Right lobe of liver (tissue), 6 donors: Measurements from ENCODE around the gene ELMO1. TPM values are rescaled to one million over a fixed set of nuclear protein-coding genes. Genes with fewer than 3 reads are reported as not detected.

ENCODE experiments used
- ATAC-seq, 4 donors: fragments of 200-7000 bp; cut with Tn5 transposase; one replicate each; pipeline ENCODE4 v1.9.1; 2020; ENCODE audit warnings: mild to moderate bottlenecking in 4 of 4, moderate library complexity in 4 of 4
- DNase-seq, 3 donors: peaks; one replicate each; pipeline ENCODE4 v3.0.0-alpha.2; 2020
- H3K27ac ChIP-seq, 3 donors: fragments of 200-600 bp; one replicate each; pipeline ENCODE4 v1.8.0; 2022
- H3K27me3 ChIP-seq, 2 donors: fragments of 200-600 bp; one replicate each; pipeline ENCODE4 v1.8.0; 2022
- H3K36me3 ChIP-seq, 4 donors: fragments of 200-600 bp; sonication (generic) in 1 of 4; one replicate each; pipeline versions ENCODE4 v1.5.1 to v1.8.0; 2017 to 2022; ENCODE audit warnings: control low read depth in 1 of 4
- H3K4me1 ChIP-seq, 4 donors: fragments of 200-600 bp; sonication (generic) in 1 of 4; one replicate each; pipeline versions ENCODE4 v1.5.1 to v1.8.0; 2017 to 2022; ENCODE audit warnings: control low read depth in 1 of 4
- H3K4me3 ChIP-seq, 3 donors: fragments of 200-600 bp; one replicate each; pipeline ENCODE4 v1.8.0; 2022
- H3K9me3 ChIP-seq, 4 donors: fragments of 200-600 bp; sonication (generic) in 1 of 4; one replicate each; pipeline versions ENCODE4 v1.5.1 to v1.8.0; 2017 to 2022; ENCODE audit warnings: control low read depth in 1 of 4
- POLR2A ChIP-seq: fragments of 450-650 bp; IDR thresholded peaks from one replicate; pipeline ENCODE4 v1.6.1; 2017; ENCODE audit warnings: antibody characterized with exemption, mild to moderate bottlenecking
- WGBS: methylation state at CpG from one replicate; pipeline ENCODE4 v1.1.6; 2018; ENCODE audit warnings: low coverage, low lambda C conversion rate; ENCODE audit not compliant: insufficient coverage; ENCODE audit errors: missing lambda C conversion rate; 5-methylcytosine and 5-hydroxymethylcytosine counted together
- intact Hi-C, 2 donors: fragments of 100-400 bp; cut with DNase I; formaldehyde crosslinking; loops; one replicate each; pipeline versions ENCODE4 v1.11.2 to v1.14.1; 2022
- total RNA-seq, 6 experiments: library from RNA; depleted of rRNA in 2 of 6; stranded (reverse); fragments of >200 nt in 2 of 6; fragmentation: NEBNext Ultra II Directional in 3 of 6; extraction: Animal tissue kit (Norgen Biotek cat#: 25700) in 3 of 6; gene quantifications; one replicate each; pipeline versions ENCODE4 v1.1.0 to v1.2.4, GENCODE V29; 2016 to 2023
- TF ChIP-seq, protein P1 (sequence below), 4 donors: fragments of 200-600 bp in 3 of 4; fragments of 450-650 bp in 1 of 4; IDR thresholded peaks; one replicate each; pipeline versions ENCODE4 v1.5.1 to v1.8.0; 2016 to 2022; ENCODE audit warnings: antibody characterized with exemption in 4 of 4, mild to moderate bottlenecking in 2 of 4
- donor health status: DM: no; HTN: yes; CAD: no.
- donor health status: DM: no; HTN: no; CAD: no.
- donor health status: DM: no; HTN: no; CAD: no.
- donor health status: DM: no; HTN: yes; CAD: no.
- donor health status: DM: no; HTN: yes; CAD: no.

The ELMO1 gene
- total RNA-seq, 6 experiments from 2014 or later = 18.4 to 55.4 (median 25.1) TPM

DNA sequence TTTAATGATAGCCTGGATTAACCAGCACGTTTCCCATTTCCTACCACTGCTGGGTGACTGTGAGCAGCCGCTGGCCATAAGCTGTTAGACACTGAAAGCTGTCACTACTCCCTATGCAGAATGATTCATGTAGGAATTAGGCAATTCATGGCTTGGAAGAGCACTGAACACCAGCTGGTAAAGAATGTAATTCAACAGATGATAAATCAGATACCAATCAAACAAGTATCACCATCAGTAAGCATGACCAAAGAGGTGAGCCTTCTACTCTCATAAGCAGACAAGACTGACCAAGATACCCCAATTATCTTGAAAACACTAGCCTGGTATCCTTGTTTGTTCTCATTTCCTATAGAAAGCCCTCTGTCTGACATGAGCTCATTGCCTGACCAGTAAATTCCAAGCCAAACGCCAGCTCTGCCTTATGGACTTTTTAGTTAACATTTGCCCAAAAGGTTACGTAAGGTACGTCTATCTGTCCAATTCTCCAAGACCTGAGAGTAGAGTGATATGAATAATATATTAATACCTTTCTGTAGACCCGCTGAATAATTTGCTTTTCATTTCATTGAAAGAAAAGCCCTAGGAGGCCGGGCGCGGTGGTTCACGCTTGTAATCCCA, 127.7 kb downstream of the ELMO1 start:
- intact Hi-C loops = no loop called here
- WGBS = 75% methylated on average over 10 of the region's 10 CpGs
- peaks cover 0 to 7% (median 0%) of the 10 kb centered on the region in 4 donors for H3K4me1 ChIP-seq
- no peaks in the 10 kb centered on the region for H3K9me3 ChIP-seq
- DNase-seq (no peak), ATAC-seq (peak; percentile 16 to 84 (median 69))
- no peak overlapping the region for H3K4me3 ChIP-seq
- H3K27ac ChIP-seq = no peak overlapping the region
- H3K27me3 ChIP-seq = no peaks in the 10 kb centered on the region
- no peak for TF ChIP-seq POLR2A
- TF ChIP-seq, protein P1, sequence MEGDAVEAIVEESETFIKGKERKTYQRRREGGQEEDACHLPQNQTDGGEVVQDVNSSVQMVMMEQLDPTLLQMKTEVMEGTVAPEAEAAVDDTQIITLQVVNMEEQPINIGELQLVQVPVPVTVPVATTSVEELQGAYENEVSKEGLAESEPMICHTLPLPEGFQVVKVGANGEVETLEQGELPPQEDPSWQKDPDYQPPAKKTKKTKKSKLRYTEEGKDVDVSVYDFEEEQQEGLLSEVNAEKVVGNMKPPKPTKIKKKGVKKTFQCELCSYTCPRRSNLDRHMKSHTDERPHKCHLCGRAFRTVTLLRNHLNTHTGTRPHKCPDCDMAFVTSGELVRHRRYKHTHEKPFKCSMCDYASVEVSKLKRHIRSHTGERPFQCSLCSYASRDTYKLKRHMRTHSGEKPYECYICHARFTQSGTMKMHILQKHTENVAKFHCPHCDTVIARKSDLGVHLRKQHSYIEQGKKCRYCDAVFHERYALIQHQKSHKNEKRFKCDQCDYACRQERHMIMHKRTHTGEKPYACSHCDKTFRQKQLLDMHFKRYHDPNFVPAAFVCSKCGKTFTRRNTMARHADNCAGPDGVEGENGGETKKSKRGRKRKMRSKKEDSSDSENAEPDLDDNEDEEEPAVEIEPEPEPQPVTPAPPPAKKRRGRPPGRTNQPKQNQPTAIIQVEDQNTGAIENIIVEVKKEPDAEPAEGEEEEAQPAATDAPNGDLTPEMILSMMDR (IDR thresholded peaks at IDR 0.05) = no peak
- no peaks in the 10 kb centered on the region for H3K36me3 ChIP-seq

DNA sequence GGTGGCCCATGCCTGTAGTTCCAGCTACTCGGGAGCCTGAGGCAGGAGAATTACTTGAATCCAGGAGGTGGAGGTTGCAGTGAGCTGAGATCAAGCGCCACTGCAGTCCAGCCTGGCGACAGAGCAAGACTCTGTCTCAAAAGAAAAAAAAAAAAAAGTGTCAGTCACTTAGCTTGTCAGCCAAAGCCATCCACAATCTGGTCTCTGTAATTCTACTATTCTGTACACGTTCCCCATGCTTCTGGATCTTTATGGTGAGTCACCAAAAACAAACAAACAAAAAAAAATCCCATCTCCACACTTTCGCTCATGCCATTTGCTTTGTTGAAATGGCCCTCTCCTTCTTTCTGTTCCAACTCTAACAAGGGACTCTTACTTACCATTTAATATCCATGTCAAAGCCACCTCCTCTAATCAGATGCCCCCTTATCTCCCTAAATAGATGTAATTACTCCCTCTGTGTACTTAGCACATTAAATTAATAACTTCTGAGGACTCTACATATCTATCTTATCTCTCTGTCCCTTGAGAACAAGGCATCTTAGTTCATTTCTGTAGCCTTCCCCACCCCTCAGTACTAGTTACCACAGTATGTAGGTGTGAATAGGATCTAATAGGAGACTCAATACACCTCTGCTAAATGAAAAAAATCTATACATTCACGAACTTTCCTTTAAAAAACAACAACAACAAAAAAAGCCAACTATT, 128.4 kb downstream of the ELMO1 start:
- WGBS = 84% methylated on average over 6 of the region's 6 CpGs
- TF ChIP-seq, protein P1 (IDR thresholded peaks at IDR 0.05) = no peak
- no peak for TF ChIP-seq POLR2A
- no peaks in the 10 kb centered on the region for H3K9me3 ChIP-seq
- H3K27me3 ChIP-seq = no peaks in the 10 kb centered on the region
- intact Hi-C loops = no loop called here
- no peak overlapping the region for H3K4me3 ChIP-seq
- no peaks in the 10 kb centered on the region for H3K36me3 ChIP-seq
- peaks cover 0 to 7% (median 0%) of the 10 kb centered on the region in 4 donors for H3K4me1 ChIP-seq
- DNase-seq (no peak), ATAC-seq (peak in 3 of 4 donors; percentile 24 to 90 (median 79))
- no peak overlapping the region for H3K27ac ChIP-seq

DNA sequence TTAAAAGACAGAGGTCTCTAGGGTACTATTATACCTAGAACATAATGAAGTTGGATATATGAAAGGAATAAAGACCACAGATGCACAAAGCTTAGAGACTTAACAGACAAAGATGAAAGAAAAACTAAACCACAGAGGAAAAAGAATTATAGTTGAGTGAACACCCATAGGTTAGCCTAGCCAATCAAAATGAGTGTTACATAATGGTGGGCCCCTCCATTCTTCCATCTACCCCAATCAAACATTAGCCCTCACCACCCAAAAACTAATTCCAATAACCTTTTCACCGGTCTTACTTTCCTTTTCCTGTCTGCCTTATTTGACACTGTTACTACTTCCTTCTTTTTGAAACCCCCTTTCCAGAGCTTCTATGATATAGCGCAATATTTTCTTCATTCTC, 130.1 kb downstream of the ELMO1 start:
- no peak overlapping the region for H3K27ac ChIP-seq
- no peak for TF ChIP-seq POLR2A
- TF ChIP-seq, protein P1 (IDR thresholded peaks at IDR 0.05) = no peak
- no peaks in the 10 kb centered on the region for H3K9me3 ChIP-seq

DNA sequence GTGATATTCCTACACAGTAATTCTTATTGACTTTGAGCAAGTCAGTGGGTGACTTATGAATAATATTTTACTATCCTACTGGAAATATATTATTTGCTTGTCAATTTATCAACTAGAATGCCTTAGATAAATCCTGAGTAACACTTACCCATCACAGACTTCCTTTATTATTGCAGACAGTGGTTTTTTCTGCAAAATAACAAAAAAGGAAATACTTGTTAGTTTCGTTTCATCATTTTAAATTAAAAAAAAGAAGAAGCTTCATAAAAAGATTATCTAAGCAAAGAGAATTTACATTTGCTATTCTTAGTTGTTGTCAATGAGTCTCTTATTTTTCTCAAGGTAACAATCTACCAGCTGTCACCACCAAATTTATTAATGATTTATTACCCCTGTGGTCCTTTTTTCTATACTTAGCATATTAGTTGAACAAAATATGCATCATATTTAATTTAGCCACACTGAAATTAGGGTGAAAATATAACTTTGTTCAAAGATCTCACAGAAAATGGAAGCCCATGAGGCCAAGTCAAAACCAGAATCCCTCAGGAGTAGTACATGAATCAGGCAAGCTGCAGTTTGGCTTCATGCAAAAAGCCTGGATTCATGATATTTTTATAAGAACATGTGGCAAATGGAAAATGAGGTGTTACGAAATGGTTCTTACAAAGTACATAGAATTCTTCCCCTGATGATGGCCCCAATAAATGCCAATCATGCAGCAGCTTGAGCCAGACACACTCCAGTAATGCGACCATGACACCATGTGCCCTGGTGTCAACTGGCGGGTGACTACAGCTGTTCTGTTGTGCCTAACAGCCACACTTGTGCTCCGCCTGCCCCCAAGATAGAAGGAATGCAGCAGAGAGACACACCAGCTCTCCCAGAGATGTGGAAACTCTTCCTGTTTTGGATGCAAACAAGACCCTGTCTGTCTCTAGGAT, 132.6 kb downstream of the ELMO1 start:
- peaks cover 0 to 4% (median 0%) of the 10 kb centered on the region in 4 donors for H3K36me3 ChIP-seq
- DNase-seq (no peak), ATAC-seq (no peak)
- no peak overlapping the region for H3K27ac ChIP-seq
- no peaks in the 10 kb centered on the region for H3K27me3 ChIP-seq
- TF ChIP-seq, protein P1 (IDR thresholded peaks at IDR 0.05) = no peak
- H3K9me3 ChIP-seq = no peaks in the 10 kb centered on the region
- peaks cover 0 to 4% (median 0%) of the 10 kb centered on the region in 4 donors for H3K4me1 ChIP-seq
- 77% methylated on average over 5 of the region's 5 CpGs for WGBS
- intact Hi-C loops = no loop called here
- no peak overlapping the region for H3K4me3 ChIP-seq

More for the DNA sequence above, 130.1 kb downstream of the ELMO1 start:
- ATAC-seq (no peak), DNase-seq (no peak)
- peaks cover 0 to 4% (median 0%) of the 10 kb centered on the region in 4 donors for H3K36me3 ChIP-seq
- 65% methylated on average over 2 of the region's 2 CpGs for WGBS
- intact Hi-C loops = no loop called here
- no peak overlapping the region for H3K4me3 ChIP-seq
- H3K27me3 ChIP-seq = no peaks in the 10 kb centered on the region
- peaks cover 0 to 7% (median 0%) of the 10 kb centered on the region in 4 donors for H3K4me1 ChIP-seq
